ENCODE data around the gene PAX7.

PAX7 gene

DNA sequence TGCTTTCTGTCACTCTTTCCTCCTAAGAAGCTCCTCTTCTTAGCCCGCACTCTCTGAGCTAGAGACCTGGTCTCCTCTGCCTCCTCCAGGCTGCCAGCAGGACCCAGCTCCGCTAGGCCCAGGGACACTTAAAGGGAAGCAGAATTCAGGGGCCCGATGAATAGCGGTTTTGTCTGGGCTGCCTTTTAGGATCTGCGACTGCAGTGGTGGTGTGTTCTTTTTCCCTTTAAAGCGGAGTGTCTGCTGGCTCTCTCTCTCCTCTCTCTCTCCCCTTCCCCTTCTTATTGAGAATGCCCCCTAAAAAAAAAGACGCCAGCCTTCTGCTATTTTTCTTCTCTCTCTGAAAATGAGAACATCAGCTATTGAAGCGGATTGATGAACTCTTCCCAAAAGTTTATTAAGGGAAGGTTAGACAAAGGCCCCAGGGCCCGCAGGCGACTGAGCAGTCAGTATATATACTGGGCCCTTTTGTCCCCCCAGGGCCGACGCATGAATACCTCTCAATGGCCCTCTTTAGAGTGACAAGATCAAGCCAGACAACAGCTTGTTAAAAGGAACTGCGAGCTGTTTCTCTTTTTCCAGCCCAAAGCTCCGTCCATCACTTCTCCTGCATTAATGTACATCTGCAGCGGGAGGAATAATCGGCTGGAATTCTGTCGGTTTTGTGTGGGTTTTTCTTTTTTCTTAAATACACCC is 27.0 kb downstream of the PAX7 start:
- Histone ChIP-seq H3K9me3 (no peaks in the 10 kb centered on the region), H3K4me1 (peaks cover 66% of the 10 kb centered on the region), H3K4me2 (peak overlapping the region; percentile 30), H3K9ac (no peak overlapping the region), H3K27ac (no peak overlapping the region), H3K4me3 (no peak overlapping the region), H4K20me1 (no peaks in the 10 kb centered on the region), H3K36me3 (no peaks in the 10 kb centered on the region), H3K27me3 (peaks cover 13% of the 10 kb centered on the region)
- no peak for TF ChIP-seq Cebpa-rat (IDR thresholded peaks at IDR 0.05)

DNA sequence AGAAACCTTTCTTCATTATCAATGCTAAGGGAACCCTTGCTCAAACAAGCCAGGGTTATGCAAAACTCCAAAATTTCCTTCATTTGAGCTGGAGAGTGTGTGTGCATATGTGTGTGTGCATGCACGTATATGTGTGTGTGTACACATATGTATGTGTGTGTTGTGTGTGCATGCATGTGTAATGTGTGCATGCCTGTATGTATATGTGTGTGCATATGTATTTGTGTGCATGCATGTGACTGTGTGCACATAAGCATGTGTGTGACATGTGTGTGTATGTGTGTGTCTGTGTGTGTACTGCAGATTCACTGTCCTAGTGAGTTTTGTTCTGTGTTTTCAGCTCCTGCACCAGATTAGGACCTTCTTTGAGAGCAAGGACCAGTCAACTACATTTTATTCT is 28.2 kb downstream of the PAX7 start:
- peaks cover 2% of the 10 kb centered on the region for H3K27me3 ChIP-seq
- no peak overlapping the region for H3K9ac ChIP-seq
- H3K4me2 ChIP-seq, result no peak overlapping the region
- TF ChIP-seq Cebpa-rat (IDR thresholded peaks at IDR 0.05), result no peak
- no peaks in the 10 kb centered on the region for H3K36me3 ChIP-seq
- no peak overlapping the region for H3K4me3 ChIP-seq
- no peaks in the 10 kb centered on the region for H3K9me3 ChIP-seq
- no peak overlapping the region for H3K27ac ChIP-seq
- peaks cover 55% of the 10 kb centered on the region for H3K4me1 ChIP-seq
- H4K20me1 ChIP-seq, result no peaks in the 10 kb centered on the region

DNA sequence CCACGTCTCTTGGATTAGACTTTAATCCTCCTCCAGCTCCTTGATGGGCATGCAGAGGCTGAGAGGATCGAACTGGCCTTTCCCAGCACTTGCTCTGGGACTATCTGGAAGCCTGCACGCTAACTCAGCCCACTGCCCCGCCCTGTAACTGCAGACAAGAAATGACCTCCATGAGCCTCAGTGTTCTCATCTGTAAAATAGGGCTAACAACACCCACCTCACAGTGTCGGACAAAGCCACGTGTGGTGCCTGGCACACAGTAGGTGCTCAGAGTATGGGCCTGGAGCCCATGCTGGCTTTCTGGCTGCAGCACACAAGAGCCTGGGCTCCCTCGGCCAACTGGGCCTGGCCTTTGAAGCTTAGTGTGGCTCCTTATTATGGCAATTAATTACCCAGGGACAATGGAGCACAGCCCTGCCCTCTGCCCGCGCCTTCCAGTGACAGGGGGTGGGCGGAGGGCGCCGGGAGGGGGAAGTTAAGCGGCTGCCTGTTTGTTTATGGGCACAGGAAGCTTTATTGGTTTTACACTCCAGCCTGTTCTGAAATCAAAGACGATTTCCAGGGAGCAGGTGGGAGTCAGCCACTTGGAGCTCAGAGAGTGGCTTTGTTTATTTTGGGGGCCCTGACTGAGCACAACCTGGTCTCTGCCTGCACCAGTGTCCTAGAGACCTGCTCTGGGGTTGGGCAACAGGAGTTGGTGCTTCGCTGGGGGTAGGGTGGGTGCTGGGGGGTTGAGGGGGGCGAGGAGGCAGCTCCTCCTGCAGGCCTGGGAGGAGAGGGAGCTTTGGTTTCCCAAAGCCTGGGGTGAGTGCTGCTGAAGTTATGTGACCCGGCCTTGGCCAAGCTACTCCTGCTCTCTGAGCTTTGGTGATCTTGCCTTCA is 31.0 kb downstream of the PAX7 start:
- no peaks in the 10 kb centered on the region for H3K36me3 ChIP-seq
- H3K4me3 ChIP-seq, result no peak overlapping the region
- no peak overlapping the region for H3K27ac ChIP-seq
- H3K4me1 ChIP-seq, result peaks cover 26% of the 10 kb centered on the region
- no peaks in the 10 kb centered on the region for H4K20me1 ChIP-seq
- no peaks in the 10 kb centered on the region for H3K9me3 ChIP-seq
- H3K4me2 ChIP-seq, result peak overlapping the region; percentile 51
- no peak for TF ChIP-seq Cebpa-rat (IDR thresholded peaks at IDR 0.05)
- H3K9ac ChIP-seq, result no peak overlapping the region
- H3K27me3 ChIP-seq, result no peaks in the 10 kb centered on the region

DNA sequence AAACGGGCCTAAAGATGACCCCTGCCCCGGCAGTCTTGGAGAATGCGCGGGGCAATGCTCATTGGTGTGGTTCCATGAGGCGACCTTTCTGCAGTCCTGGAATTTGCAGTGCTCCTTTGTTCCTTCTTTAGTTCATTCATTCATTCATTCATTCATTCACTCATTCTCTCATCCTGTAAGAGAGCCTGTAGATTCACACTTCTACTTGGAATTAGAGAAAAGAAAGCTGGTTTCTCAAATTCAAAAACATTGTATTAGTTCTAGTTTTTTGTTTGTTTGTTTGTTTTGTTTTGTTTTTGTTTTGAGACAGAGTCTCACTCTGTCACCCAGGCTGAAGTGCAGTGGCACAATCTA is 31.6 kb downstream of the PAX7 start:
- Histone ChIP-seq H3K9me3 (no peaks in the 10 kb centered on the region), H3K36me3 (no peaks in the 10 kb centered on the region), H3K27me3 (no peaks in the 10 kb centered on the region), H4K20me1 (no peaks in the 10 kb centered on the region), H3K4me3 (no peak overlapping the region), H3K4me1 (peaks cover 20% of the 10 kb centered on the region), H3K4me2 (0 out of 2 replicates have a peak overlapping the region, but pooled peaks have one; percentile 51), H3K9ac (no peak overlapping the region), H3K27ac (no peak overlapping the region)
- TF ChIP-seq Cebpa-rat (IDR thresholded peaks at IDR 0.05), result no peak

DNA sequence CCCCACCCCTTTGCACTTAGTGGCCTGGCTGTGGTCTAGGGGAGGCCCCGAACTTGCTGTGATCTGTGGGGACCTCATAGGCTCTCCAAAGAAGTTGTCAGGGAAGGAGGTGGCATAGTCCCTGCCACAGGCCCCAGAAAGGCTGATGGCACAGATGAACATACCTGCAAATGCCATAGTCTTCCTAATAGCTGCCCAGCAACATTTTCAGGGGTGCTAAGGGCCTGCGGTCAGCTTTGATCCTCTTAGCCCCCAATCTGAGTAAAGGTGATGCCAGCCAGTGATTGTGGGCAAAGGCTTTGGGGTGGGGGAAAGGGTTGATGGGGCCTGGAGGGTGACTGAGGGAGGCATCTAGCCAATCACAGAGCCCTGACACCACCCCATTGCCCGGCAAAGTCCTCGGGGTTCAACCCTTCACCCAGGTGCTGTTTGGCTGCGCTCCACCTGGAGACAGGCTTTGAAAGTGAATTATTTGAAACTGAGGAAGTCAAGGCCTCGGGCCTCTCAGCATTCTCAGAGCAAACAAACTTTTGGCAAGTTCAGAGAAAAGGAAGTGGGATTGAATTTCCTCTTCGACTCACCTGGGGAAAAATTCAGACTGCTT is 35.8 kb downstream of the PAX7 start:
- Histone ChIP-seq H3K9ac (no peak overlapping the region), H3K4me3 (no peak overlapping the region), H3K4me2 (no peak overlapping the region), H3K27ac (no peak overlapping the region), H3K4me1 (peaks cover 9% of the 10 kb centered on the region), H4K20me1 (no peaks in the 10 kb centered on the region), H3K27me3 (no peaks in the 10 kb centered on the region), H3K36me3 (no peaks in the 10 kb centered on the region), H3K9me3 (no peaks in the 10 kb centered on the region)
- no peak for TF ChIP-seq Cebpa-rat (IDR thresholded peaks at IDR 0.05)

DNA sequence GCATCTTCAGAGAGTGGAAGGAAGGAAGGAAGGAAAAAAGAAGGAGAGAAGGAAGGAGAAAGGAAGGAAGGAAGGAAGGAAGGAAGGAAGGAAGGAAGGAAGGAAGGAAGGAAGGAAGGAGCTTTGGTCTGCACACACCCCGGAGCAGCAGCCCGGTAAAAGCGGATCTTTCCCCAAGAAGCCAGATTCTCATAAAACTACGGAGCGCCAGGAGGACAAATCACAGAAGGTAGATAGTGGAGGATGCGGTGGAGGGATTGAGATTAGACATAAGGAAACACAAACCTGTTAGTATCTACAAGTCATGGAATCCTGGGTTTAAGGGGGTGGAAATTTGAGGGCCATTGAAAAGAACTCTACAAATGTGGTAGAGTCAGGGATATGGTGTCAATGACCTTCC is 36.7 kb downstream of the PAX7 start:
- H3K4me1 ChIP-seq, result no peaks in the 10 kb centered on the region
- no peaks in the 10 kb centered on the region for H3K36me3 ChIP-seq
- no peak overlapping the region for H3K27ac ChIP-seq
- H3K4me3 ChIP-seq, result no peak overlapping the region
- H3K4me2 ChIP-seq, result no peak overlapping the region
- no peak for TF ChIP-seq Cebpa-rat (IDR thresholded peaks at IDR 0.05)
- H4K20me1 ChIP-seq, result no peaks in the 10 kb centered on the region
- H3K27me3 ChIP-seq, result no peaks in the 10 kb centered on the region
- H3K9me3 ChIP-seq, result no peaks in the 10 kb centered on the region
- H3K9ac ChIP-seq, result no peak overlapping the region

DNA sequence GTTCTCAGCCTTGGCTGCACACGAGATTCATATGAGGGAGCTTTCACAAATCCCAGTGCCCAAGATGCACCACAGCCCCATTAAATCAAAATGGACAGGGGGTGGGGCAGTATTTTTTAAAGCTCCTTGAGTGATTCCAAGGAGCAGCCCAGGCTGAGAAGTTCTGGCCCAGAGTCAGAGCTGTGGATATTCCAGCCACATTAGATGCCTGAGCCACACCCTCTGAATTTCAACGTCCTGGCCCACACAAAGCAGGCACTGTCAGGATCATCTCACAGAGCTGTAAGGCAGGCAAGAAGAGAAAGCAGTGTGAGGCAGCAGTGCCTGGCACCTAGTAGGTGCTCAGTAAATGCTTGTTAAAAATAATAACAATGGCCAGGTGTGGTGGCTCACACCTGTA is 37.4 kb downstream of the PAX7 start:
- H3K4me2 ChIP-seq, result no peak overlapping the region

DNA sequence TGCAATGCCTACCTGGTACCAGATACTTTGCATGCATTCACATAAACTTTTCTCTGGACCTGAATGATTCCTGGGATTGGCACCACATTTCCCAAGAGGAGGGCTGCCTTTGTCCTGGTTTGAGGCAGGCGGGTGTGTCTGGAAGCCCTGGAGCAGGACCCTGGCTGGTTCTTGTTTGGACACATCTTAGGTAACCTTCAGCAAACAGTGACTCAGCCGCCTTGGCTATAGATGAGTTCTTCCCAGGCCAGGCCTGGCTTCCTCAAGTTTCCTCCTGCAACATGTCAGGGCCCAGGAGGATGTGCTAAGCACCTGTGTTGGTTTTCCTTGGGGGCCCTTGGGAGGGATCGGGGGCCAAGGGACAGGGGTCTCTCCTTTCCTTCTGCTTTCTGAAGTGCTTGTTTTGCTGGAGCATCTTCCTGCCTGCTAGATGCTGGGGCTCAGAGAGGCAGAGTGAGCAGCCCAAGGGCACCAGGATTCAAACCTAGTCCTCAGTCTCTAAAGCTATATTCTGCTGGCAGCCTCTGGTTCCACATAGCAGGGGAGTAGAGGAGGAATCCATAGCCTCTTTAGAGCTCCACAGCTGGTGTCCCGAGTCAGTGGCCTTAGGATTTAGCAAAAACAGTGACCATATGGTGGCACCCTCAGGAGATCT is 38.2 kb downstream of the PAX7 start:
- H3K4me3 ChIP-seq, result no peak overlapping the region
- H3K36me3 ChIP-seq, result no peaks in the 10 kb centered on the region
- no peak overlapping the region for H3K4me2 ChIP-seq
- H3K9ac ChIP-seq, result no peak overlapping the region
- H3K27ac ChIP-seq, result no peak overlapping the region
- H3K27me3 ChIP-seq, result peaks cover 3% of the 10 kb centered on the region; the same call in 1 of the 2 replicates
- no peaks in the 10 kb centered on the region for H4K20me1 ChIP-seq
- no peak for TF ChIP-seq Cebpa-rat (IDR thresholded peaks at IDR 0.05)
- no peaks in the 10 kb centered on the region for H3K9me3 ChIP-seq
- H3K4me1 ChIP-seq, result no peaks in the 10 kb centered on the region

More for the DNA sequence above, 37.4 kb downstream of the PAX7 start:
- no peaks in the 10 kb centered on the region for H3K36me3 ChIP-seq
- H3K9me3 ChIP-seq, result no peaks in the 10 kb centered on the region
- H3K4me3 ChIP-seq, result no peak overlapping the region
- no peak overlapping the region for H3K27ac ChIP-seq
- no peak overlapping the region for H3K9ac ChIP-seq
- no peaks in the 10 kb centered on the region for H3K27me3 ChIP-seq
- TF ChIP-seq Cebpa-rat (IDR thresholded peaks at IDR 0.05), result no peak
- H4K20me1 ChIP-seq, result no peaks in the 10 kb centered on the region
- no peaks in the 10 kb centered on the region for H3K4me1 ChIP-seq

DNA sequence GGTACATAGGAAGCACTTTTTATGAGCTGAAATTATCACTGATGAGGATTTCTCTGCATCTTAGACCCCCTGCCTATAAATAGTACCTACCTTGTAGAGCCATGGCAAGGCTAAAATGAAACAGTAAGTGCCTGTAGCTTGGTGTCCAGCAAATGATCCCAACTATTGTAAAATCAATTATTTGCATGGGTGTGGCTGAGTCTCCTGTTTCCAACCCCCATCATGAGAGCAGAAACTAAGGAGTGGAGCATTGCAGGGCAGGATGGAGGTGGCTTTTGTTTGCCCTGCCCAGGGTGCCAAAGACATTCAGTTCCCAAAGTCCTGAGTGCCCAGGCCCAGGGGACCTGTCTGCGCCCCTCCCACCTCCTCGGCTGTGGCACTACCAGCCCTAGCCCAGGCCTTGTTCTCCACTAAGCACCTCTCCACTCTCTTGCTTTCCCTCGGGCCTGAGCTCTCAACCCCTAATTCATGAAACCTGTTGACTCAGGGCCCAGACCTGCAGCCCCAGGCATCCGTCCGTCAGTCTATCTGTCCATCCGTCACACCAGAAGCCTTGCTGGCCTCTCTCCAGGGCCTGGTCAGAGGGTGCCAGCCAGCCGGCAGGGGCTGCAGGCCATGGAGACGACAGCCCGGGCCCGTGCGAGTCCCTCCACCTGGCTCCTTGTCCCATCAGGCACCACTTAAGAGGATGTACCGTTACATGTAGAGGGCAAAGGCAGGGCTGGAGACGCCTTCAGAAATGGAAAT is 39.6 kb downstream of the PAX7 start:
- no peak for TF ChIP-seq Cebpa-rat (IDR thresholded peaks at IDR 0.05)
- H3K9ac ChIP-seq, result no peak overlapping the region
- H3K27me3 ChIP-seq, result peaks cover 17% of the 10 kb centered on the region
- no peaks in the 10 kb centered on the region for H3K9me3 ChIP-seq
- no peaks in the 10 kb centered on the region for H4K20me1 ChIP-seq
- H3K27ac ChIP-seq, result no peak overlapping the region
- no peaks in the 10 kb centered on the region for H3K36me3 ChIP-seq
- H3K4me3 ChIP-seq, result no peak overlapping the region
- no peaks in the 10 kb centered on the region for H3K4me1 ChIP-seq
- no peak overlapping the region for H3K4me2 ChIP-seq
